GM12874 (cell line): ENCODE measurements around the gene TENM3.

Source experiments
- TF ChIP-seq, protein P1 (sequence below): IDR thresholded peaks from 2 replicates; pipeline ENCODE4 v1.5.1; 2011; ENCODE audit warnings: low read depth, mild to moderate bottlenecking, control low read depth, low read length, moderate library complexity; ENCODE audit not compliant: insufficient read depth

The TENM3 gene

DNA sequence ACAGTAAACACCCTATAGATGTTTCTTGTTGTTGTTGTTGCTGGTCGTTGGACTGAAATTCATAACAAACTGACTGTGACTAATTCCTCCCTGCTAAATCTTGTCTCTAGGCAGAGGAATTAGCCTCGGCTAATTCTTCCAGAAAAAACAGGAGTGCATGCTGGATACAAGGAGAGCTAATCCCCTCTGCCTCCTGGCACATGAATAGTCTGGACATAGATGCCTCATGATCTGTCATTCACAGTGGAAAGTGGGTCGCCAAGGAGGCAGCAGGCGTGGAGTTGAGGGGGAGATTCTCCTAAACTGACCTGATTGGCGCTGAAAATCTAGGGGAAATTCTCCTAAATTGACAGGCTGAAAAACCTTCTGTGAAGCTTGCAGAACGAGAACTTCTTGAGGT, 453.9 kb downstream of the TENM3 start:
- TF ChIP-seq, protein P1, sequence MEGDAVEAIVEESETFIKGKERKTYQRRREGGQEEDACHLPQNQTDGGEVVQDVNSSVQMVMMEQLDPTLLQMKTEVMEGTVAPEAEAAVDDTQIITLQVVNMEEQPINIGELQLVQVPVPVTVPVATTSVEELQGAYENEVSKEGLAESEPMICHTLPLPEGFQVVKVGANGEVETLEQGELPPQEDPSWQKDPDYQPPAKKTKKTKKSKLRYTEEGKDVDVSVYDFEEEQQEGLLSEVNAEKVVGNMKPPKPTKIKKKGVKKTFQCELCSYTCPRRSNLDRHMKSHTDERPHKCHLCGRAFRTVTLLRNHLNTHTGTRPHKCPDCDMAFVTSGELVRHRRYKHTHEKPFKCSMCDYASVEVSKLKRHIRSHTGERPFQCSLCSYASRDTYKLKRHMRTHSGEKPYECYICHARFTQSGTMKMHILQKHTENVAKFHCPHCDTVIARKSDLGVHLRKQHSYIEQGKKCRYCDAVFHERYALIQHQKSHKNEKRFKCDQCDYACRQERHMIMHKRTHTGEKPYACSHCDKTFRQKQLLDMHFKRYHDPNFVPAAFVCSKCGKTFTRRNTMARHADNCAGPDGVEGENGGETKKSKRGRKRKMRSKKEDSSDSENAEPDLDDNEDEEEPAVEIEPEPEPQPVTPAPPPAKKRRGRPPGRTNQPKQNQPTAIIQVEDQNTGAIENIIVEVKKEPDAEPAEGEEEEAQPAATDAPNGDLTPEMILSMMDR: no peak

DNA sequence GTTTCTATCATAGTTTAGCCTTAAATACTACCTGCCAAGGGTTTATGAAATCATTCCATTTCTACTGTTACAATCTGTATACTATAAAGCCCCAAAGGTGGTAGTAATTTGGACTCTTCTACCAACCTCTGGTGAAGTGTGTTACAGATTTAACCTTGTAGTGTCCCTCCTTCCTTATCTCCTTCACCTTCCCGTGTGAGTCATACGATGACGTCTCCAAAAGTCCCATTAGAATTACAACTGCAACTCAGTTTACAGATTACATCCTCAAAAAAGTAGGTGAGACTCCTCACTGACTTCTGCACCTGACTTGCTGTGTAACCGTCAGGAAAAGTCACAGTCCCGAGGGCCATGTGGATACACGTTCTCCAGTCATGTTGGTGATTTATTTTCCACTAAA, 455.0 kb downstream of the TENM3 start:
- TF ChIP-seq, protein P1: no peak

DNA sequence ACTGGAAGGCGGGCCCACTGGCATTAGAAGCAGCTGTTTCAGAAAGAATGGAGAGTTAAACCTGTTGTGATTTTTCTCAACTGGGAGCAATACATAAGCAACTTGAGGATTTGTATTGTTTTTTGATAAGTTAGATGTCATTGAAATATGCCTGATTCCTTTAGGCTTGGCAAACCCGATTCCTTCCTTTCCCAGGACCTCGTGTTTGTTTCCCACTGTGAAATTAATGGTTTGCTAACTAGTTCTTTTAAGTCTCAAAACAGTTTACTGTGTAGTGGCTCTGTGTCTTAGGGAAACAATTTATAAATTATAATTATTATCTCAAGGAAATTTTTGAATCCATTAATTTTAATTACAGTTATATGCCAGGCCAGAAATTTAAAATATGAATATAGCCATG, 456.0 kb downstream of the TENM3 start:
- TF ChIP-seq, protein P1: no peak

DNA sequence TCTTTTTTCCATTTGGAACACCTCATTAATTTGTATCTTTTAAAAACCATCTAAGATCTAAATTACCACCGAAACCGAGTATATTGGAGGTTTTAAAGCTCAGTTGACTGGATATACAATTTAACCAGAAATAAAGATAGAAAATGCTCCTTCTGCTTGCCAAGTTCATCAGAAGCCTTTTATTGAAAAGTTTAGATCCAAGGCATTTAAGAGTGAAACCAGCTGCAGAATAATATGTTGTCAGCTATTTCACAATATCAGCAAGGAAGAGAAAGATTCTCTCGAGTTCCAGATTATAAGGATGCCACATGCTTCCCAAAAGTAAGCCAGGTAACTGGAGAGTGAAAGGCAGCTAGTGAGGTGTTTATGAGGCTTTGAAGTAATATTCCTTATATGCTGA, 456.6 kb downstream of the TENM3 start:
- TF ChIP-seq, protein P1: no peak

DNA sequence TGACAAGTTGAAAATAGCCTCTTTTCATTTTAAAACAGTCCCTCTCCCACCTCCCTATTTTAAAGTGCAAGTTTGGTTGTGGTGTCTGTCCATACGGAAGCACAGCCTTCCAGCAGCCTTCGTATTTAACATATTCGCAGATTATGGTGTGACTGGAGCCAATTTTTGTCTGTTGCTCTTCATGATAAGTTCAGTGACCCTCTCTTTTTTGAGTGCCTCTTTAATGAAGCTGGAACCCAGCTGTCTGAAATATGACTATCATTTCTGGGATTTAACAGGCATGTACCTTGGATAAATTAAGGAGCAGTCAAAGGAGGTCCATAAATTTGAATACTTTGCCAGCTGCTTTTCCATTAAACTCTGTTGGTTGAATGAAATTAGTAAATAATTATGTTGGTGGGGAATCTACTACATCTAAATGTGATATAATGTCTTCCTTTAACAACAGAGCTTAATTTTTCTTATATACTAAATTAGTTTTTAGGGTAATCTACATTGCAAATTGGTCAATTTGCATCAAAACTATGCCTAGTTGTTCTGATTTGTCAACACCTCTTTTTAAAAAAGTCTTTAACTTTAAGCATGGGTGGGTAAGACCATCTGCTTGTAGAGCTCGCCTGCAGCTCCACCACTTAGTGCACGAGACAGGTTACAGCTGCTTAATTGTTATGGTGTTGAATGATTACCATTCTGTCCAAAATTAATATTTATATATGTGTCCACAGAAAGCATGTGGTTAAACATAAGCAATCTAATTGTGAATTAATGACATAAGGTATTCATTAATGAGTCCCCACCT, 457.4 kb downstream of the TENM3 start:
- TF ChIP-seq, protein P1: no peak

DNA sequence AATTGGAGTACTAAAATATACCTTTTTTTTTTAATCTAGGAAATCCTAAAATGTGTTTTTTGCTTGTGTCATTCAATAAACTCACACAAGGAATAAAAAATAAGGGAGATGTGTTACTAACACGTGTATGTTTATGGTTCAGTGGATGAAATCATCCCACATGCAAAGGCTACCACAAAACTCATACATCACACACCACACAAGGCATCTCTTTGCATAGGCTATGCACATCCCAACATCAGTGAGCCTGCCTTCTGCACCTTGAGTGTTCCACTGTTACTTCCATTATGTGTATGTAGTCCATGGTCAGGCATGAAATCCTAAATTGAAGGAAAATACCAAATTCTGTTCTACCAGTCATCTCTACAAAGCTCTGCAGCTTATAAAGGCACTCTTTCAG, 460.9 kb downstream of the TENM3 start:
- TF ChIP-seq, protein P1: no peak

DNA sequence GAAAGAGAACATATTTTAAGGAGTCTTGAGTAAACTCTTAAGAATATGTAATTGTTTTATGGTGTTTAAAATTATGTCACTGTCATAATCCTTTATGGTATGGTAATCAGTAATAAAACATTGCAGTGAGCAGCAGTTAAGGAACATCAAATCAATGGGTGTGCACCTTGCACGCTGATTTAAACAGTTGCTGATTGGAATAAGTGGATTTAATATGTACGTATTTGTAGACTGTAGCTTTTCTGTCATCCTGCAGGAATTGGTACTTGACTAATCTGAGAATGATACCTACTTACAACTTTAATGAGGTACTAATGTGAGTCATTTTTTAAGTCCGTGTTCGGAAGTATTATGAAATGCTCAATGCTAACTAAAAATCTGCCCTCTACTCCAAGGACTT, 461.7 kb downstream of the TENM3 start:
- TF ChIP-seq, protein P1: no peak

DNA sequence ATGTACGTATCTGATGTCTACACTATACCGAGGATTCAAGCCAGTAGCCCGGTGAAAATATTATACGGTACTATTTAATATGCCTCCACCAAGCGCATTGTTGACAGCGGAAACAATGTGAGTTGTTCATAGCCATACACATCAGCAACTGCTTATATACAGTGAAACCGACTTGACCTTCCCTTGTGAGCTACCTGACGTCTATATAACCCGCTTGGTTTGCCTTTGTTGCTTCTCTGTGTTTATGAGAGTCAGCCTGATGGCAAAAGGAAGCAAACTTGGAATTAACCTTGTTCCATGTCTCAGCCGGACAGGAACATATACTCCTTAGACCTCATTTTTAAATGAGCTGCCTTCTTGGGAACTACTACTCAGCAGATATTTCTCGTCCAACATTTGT, 462.2 kb downstream of the TENM3 start:
- TF ChIP-seq, protein P1: no peak
